Astrocyte (in vitro differentiated cells and primary cell): ENCODE measurements around the gene TRIM10. TPM values are rescaled to one million over a fixed set of nuclear protein-coding genes. Genes with fewer than 3 reads are reported as not detected.

Experiments used
- DNase-seq: peaks from one replicate; pipeline ENCODE4 v3.0.0-alpha.2; 2010; ENCODE audit warnings: low read depth
- FAIRE-seq: peaks from 2 replicates; lab custom pipeline; 2011; peaks lifted over from hg19 to GRCh38; lab: Jason Lieb, UNC
- H2AFZ ChIP-seq: 2 replicates; pipeline ENCODE4 v1.6.0; 2012; ENCODE audit warnings: low read depth, low read length, inconsistent platforms
- H3K27ac ChIP-seq: 2 replicates; pipeline ENCODE4 v1.5.1; 2011; ENCODE audit warnings: low read depth, low read length, inconsistent platforms
- H3K27me3 ChIP-seq: 2 replicates; pipeline ENCODE4 v1.6.0; 2011; ENCODE audit warnings: low read length, inconsistent platforms; ENCODE audit not compliant: insufficient read depth
- H3K36me3 ChIP-seq: 2 replicates; pipeline ENCODE4 v1.5.1; 2011; ENCODE audit warnings: low read length, inconsistent platforms; ENCODE audit not compliant: insufficient read depth
- H3K4me1 ChIP-seq: 2 replicates; pipeline ENCODE4 v1.5.1; 2011; ENCODE audit warnings: low read length, inconsistent platforms; ENCODE audit not compliant: insufficient read depth
- H3K4me2 ChIP-seq: 2 replicates; pipeline ENCODE4 v1.6.0; 2012; ENCODE audit warnings: low read length, inconsistent platforms
- H3K4me3 ChIP-seq: 2 replicates; pipeline ENCODE4 v1.5.1; 2011; ENCODE audit warnings: low read depth, mild to moderate bottlenecking, low read length, inconsistent platforms; ENCODE audit not compliant: insufficient read depth
- H3K79me2 ChIP-seq: 2 replicates; pipeline ENCODE4 v1.6.0; 2012; ENCODE audit warnings: mild to moderate bottlenecking, low read length, inconsistent platforms; ENCODE audit not compliant: insufficient read depth
- H3K9ac ChIP-seq: 2 replicates; pipeline ENCODE4 v1.6.0; 2012; ENCODE audit warnings: mild to moderate bottlenecking, low read length, inconsistent platforms
- H3K9me3 ChIP-seq: 2 replicates; pipeline ENCODE4 v1.5.1; 2012; ENCODE audit warnings: low read depth, mild to moderate bottlenecking, low read length, inconsistent platforms; ENCODE audit not compliant: insufficient read depth
- H4K20me1 ChIP-seq: 2 replicates; pipeline ENCODE4 v1.6.0; 2012; ENCODE audit warnings: low read length, inconsistent platforms; ENCODE audit not compliant: insufficient read depth
- H3K27ac Mint-ChIP-seq: one replicate; pipeline ENCODE4 v1.8.0; 2021; ENCODE audit warnings: mild to moderate bottlenecking, mixed read lengths; ENCODE audit not compliant: unreplicated experiment
- H3K27me3 Mint-ChIP-seq: one replicate; pipeline ENCODE4 v1.8.0; 2021; ENCODE audit warnings: low read depth, mixed read lengths; ENCODE audit not compliant: unreplicated experiment
- H3K36me3 Mint-ChIP-seq: one replicate; pipeline ENCODE4 v1.8.0; 2021; ENCODE audit warnings: low read depth, mixed read lengths; ENCODE audit not compliant: unreplicated experiment
- H3K4me1 Mint-ChIP-seq: one replicate; pipeline ENCODE4 v1.8.0; 2021; ENCODE audit warnings: low read depth, mixed read lengths; ENCODE audit not compliant: unreplicated experiment
- H3K4me3 Mint-ChIP-seq: one replicate; pipeline ENCODE4 v1.8.0; 2021; ENCODE audit warnings: mild to moderate bottlenecking, moderate library complexity, mixed read lengths; ENCODE audit not compliant: unreplicated experiment
- H3K9me3 Mint-ChIP-seq: one replicate; pipeline ENCODE4 v1.8.0; 2021; ENCODE audit warnings: mild to moderate bottlenecking, mixed read lengths; ENCODE audit not compliant: unreplicated experiment
- EZH2 ChIP-seq: IDR thresholded peaks from 2 replicates; pipeline ENCODE4 v1.6.1; 2012; ENCODE audit warnings: mild to moderate bottlenecking, low read length, inconsistent platforms; ENCODE audit not compliant: insufficient read depth
- total RNA-seq: library from RNA; stranded (reverse); gene quantifications from 2 replicates; pipeline ENCODE4 v1.2.1, GENCODE V29; 2021
- TF ChIP-seq, protein P1 (sequence below): IDR thresholded peaks from 2 replicates; pipeline ENCODE4 v1.5.1; 2011; ENCODE audit warnings: low read depth, mild to moderate bottlenecking, inconsistent platforms, low read length, moderate library complexity; ENCODE audit not compliant: insufficient read depth

TRIM10 gene
- total RNA-seq, 1 donor from 2014 or later = not detected

- Histone ChIP-seq H3K9ac (no peak overlapping the region), H3K27ac (no peak overlapping the region), H4K20me1 (peaks cover 84% of the 10 kb centered on the region), H3K4me3 (no peak overlapping the region), H2AFZ (no peak overlapping the region), H3K36me3 (peaks cover 15% of the 10 kb centered on the region), H3K4me2 (no peak overlapping the region), H3K27me3 (no peaks in the 10 kb centered on the region), H3K79me2 (peaks cover 58% of the 10 kb centered on the region), H3K4me1 (peaks cover 9% of the 10 kb centered on the region), H3K9me3 (no peaks in the 10 kb centered on the region)
- no peak for DNase-seq
- Mint-ChIP-seq H3K36me3 (peaks cover 14% of the 10 kb centered on the region), H3K27ac (no peak overlapping the region), H3K4me1 (peaks cover 18% of the 10 kb centered on the region), H3K27me3 (no peaks in the 10 kb centered on the region), H3K9me3 (no peaks in the 10 kb centered on the region), H3K4me3 (no peak overlapping the region)
- TF ChIP-seq, protein P1, sequence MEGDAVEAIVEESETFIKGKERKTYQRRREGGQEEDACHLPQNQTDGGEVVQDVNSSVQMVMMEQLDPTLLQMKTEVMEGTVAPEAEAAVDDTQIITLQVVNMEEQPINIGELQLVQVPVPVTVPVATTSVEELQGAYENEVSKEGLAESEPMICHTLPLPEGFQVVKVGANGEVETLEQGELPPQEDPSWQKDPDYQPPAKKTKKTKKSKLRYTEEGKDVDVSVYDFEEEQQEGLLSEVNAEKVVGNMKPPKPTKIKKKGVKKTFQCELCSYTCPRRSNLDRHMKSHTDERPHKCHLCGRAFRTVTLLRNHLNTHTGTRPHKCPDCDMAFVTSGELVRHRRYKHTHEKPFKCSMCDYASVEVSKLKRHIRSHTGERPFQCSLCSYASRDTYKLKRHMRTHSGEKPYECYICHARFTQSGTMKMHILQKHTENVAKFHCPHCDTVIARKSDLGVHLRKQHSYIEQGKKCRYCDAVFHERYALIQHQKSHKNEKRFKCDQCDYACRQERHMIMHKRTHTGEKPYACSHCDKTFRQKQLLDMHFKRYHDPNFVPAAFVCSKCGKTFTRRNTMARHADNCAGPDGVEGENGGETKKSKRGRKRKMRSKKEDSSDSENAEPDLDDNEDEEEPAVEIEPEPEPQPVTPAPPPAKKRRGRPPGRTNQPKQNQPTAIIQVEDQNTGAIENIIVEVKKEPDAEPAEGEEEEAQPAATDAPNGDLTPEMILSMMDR = no peak
- TF ChIP-seq EZH2 = no peak
- no peak for FAIRE-seq
These were observed 41.4 kb upstream of the TRIM10 start for GRCh38 chr6:30202366-30202765.

DNA sequence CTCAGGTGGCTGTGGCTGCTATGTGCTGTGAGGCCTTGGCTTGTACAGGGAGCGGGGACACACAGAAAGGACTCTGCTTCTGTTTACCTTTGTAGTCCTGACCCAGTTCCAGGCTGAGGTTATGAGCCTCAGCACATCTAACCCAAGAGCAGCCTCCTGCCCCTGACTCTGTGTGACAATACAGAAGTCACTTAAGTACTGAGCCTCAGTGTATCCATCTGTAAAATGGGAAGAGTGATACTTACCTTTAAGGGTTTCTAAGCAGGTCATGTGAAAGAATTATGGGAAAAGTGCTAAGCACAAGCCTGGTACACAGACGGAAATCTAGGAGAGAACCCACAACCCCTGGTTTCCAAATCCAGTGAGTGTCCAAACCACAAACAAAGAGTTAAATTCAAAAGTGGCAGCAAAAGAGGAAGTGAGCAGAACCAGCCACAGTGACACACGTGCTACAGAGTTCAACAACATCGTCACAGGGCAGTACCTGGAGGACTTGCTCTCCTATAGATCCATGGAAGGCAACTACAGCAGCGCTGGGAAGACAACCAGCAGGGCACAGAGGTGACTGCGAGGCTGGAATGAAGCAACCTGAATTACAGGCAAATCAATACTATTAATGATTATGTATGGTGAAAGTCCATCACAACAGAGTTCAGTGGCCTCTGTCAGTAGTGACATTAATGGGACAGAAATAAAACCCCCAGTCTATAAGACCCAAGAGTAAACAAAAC is 39.7 kb upstream of the TRIM10 start:
- H3K9ac ChIP-seq = no peak overlapping the region
- H3K4me1 Mint-ChIP-seq = peaks cover 15% of the 10 kb centered on the region
- peak; percentile 26 for FAIRE-seq

More for the DNA sequence above, 39.7 kb upstream of the TRIM10 start:
- Histone ChIP-seq H3K27me3 (no peaks in the 10 kb centered on the region), H3K79me2 (peaks cover 41% of the 10 kb centered on the region), H3K4me1 (no peaks in the 10 kb centered on the region), H3K9me3 (no peaks in the 10 kb centered on the region), H2AFZ (no peak overlapping the region), H3K4me3 (no peak overlapping the region), H3K27ac (no peak overlapping the region), H3K36me3 (peaks cover 15% of the 10 kb centered on the region), H3K4me2 (no peak overlapping the region), H4K20me1 (peaks cover 67% of the 10 kb centered on the region)
- Mint-ChIP-seq H3K4me3 (no peak overlapping the region), H3K27ac (no peak overlapping the region), H3K36me3 (peaks cover 24% of the 10 kb centered on the region), H3K27me3 (no peaks in the 10 kb centered on the region), H3K9me3 (no peaks in the 10 kb centered on the region)
- TF ChIP-seq, protein P1 = no peak
- TF ChIP-seq EZH2 = no peak
- DNase-seq = no peak
